Frontal cortex (tissue), 4 donors: Measurements from ENCODE around the gene ZNF727. TPM values are rescaled to one million over a fixed set of nuclear protein-coding genes. Genes with fewer than 3 reads are reported as not detected.
A peak's percentile ranks its signal among the peaks of the same experiment; 100 is the strongest.
"Not testable (repeated sequence)": the region's sequence is repeated elsewhere in the genome, so short reads cannot be mapped to it uniquely, and the experiment has no call there.

Experiments
- DNase-seq, 2 donors: peaks; one replicate each; pipeline ENCODE4 v3.0.0; 2012; ENCODE audit warnings: low spot score in 2 of 2
- FAIRE-seq: peaks from 2 replicates; lab custom pipeline; 2012; peaks lifted over from hg19 to GRCh38; lab: Jason Lieb, UNC
- total RNA-seq: library from RNA; depleted of rRNA; stranded (reverse); fragments of >200 nt; gene quantifications from one replicate; pipeline ENCODE4 v1.2.3, GENCODE V29; 2014
- donor health status: control.
- donor health status: control.
- donor health status: control.

ZNF727 gene
- 2.4 TPM for total RNA-seq

DNA sequence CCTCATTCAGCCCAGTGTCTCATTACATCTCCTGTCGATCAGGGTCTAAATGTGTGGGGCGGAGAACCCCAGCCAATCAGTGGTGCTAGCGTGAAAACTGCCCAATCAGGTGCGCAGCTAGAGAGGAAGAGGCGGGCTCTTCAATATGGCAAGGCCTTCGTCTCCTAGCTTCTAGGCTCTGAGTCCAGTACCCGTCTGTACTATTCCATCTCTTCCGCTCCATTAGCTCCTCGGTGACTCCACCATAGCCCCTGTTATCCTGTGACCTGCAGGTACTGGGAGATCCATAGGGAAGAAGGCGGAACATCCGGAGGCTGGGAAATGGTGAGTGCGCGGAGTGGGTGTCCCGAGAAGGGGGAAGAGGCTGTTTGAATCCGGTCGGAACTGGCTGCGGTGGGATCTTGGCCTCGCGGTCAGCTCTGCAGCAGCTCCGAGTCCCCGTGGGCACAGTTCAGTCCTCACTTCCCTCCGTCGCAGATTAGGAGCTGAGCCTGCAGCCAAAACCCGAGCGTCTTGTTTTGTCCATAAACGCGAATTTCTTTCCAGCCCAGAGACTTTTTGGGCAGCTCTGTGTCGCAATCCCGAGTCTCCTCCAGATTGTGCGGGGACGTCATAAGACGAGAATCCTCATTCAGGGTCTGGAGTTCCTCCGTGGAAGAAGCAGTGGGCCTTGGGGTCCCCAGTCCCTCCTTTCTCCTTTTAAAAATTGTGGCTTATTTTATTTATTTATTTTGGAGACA is at the start of gene ZNF727:
ZNF727 (plus strand) TSS at position 134 of the 740 bp plus-strand sequence; CDS start at position 322, 188 bp downstream.
- peak; percentile 49 to 59 for DNase-seq
- FAIRE-seq: no peak

DNA sequence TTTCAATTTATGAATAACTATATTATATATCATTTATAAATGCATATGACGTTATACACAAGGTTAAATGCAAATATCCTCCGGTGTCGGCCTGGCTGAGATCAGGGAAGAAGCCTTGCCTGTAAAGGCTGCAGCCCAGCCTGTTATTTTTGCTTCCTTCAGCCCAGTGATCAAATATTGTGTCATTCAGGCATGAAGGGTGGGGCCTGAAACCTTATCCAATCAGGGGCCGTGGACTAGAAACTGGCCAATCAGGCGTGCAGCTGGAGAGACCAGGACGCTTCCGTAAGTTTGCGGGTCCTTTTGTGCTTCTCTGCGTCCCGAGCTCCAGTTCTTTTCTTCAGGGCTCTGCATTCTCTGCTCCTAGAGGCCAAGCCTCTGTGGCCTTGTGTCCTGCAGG is 46.7 kb upstream of the ZNF727 start, which contains the start of gene ZNF722:
ZNF722 (plus strand) TSS at position 301 of the 400 bp plus-strand sequence. CDS start 113 bp downstream, outside the sequence.
- FAIRE-seq: no peak
- DNase-seq: no peak

DNA sequence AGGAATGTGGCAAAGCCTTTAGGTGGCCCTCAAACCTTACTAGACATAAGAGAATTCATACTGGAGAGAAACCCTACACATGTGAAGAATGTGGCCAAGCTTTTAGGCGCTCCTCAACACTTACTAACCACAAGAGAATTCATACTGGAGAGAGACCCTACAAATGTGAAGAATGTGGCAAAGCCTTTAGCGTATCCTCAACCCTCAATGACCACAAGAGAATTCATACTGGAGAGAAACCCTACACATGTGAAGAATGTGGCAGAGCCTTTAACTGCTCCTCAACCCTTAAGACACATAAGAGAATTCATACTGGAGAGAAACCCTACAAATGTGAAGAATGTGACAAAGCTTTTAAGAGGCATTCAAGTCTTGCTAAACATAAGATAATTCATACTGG is 29.7 kb upstream of the ZNF727 start:
- not testable (repeated sequence) for DNase-seq, FAIRE-seq

DNA sequence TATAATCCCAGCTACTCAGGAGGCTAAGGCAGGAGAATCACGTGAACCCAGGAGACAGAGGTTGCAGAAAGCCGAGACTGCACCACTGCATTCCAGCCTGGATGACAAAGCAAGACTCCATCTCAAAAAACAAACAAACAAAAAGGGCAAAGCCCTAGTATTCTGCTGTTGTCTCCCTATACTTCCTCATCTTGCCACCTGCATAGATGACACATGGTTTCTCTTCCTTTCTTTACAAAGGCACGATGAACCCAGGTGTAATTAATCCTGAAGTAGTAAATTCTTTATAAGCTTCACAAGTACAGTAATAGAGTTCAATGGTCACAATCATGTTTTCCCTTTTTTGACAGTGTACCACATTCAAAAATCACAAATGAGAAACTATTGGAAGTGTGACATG is 9.8 kb upstream of the ZNF727 start:
- no peak for FAIRE-seq
- no peak for DNase-seq

DNA sequence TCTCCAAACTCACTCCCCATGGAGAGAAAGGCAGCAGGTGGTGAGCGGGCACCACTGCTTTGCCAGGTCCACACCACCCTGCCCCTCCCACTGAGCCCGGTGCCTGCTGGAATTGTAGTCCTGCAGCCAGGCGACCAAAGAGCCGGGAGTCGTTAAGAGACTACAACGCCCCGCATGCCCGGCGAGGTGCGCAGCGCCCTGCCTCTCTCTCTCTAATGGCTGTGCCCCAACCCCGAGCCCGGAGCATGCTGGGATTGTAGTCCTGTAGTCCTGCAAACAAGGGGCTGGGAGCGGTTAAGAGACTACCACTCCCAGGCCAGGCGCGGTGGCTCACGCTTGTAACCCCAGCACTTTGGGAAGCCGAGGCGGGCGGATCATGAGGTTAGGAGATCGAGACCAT is 8.1 kb upstream of the ZNF727 start:
- FAIRE-seq (no peak), DNase-seq (no peak)

DNA sequence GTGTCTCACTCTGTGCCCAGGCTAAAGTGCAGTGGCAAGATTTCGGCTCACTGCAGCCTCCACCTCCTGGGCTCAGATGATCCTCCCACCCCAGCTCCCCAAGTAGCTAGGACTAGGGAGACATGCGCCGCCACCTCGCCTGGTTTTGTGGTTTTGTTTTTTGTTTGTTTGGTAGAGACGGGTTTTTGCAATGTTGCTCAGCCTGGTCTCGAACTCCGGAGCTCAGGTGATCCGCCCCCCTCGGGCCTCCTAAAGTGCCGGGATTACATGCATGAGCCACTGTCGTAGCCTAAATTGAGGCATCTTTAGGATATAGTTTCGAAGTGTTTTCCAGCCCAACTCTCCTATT is 781 bp downstream of the ZNF727 start:
- DNase-seq (no peak), FAIRE-seq (no peak)

DNA sequence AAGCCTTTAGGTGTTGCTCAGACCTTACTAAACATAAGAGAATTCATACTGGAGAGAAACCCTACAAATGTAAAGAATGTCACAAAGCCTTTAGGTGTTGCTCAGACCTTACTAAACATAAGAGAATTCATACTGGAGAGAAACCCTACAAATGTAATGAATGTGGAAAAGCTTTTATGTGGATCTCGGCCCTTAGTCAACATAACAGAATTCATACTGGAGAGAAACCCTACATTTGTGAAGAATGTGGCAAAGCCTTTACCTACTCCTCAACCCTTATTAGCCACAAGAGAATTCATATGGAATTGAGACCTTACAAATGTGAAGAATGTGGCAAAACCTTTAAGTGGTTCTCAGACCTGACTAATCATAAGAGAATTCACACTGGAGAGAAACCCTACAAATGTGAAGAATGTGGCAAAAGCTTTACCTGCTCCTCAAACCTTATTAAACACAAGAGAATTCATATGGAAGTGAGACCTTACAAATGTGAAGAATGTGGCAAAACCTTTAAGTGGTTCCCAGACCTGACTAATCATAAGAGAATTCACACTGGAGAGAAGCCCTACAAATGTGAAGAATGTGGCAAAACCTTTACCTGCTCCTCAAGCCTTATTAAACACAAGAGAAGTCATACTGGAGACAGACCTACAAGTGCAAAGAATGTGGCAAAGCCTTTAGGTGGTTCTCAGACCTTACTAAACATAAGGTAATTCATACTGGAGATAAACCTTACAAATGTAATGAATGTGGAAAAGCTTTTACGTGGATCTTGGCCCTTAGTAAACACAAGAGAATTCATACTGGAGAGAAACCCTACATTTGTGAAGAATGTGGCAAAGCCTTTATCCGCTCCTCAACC is 32.8 kb downstream of the ZNF727 start:
- FAIRE-seq, DNase-seq: not testable (repeated sequence)

DNA sequence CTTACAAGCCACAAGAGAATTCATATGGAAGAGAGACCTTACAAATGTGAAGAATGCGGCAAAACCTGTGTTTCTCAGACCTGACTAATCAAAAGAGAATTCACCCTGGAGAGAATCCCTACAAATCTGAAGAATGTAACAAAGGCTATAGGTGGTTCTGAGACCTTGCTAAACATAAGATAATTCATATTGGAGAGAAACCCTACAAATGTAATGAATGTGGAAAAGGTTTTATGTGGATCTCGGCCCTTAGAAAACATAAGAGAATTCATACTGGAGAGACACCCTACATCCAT is 33.4 kb downstream of the ZNF727 start:
- no peak for DNase-seq
- no peak for FAIRE-seq

DNA sequence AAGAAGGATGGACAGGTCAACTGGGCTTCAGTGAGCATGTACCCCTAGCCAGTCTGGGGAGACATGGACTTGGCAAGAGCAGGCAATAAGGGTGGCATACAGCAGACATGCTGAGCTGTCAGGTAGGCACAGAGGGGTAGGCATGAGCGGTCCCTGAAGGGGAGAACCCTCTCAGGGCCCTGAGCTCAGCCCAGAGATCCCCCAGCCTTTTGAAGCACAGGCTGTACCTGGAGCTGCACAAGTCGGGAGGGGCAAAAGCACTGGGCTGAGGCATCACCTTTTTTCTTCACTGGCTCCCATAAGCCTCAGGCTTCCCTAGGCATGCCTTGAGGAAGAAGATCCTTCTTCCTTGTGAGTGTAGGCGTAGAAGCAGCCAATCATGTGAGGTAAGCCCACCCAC is 42.3 kb downstream of the ZNF727 start:
- no peak for FAIRE-seq
- DNase-seq: no peak

DNA sequence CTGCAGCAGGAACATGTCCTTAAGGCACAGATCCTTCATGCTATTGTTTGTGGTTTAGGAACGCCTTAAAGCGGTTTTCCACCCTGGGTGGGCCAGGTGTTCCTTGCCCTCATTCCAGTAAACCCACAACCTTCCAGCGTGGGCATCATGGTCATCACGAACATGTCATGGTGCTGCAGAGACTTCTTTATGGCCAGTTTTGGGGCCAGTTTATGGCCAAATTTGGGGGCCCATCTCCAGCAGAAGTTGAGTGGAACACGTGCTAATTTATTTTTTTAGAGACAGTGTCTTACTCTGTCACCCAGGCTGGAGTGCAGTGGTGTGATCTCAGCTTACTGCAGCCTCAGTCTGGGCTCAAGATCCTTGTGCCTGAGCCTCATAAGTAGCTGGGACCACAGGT is 43.6 kb downstream of the ZNF727 start:
- not testable (repeated sequence) for DNase-seq, FAIRE-seq

Other genes with a start within 250 kb of the ZNF727 start
- gene ZNF722, start 46.6 kb upstream of the ZNF727 start, total RNA-seq: not detected
- not detected for gene ZNF735, start 161.8 kb downstream of the ZNF727 start, total RNA-seq
- not detected for gene ZNF679, start 183.0 kb downstream of the ZNF727 start, total RNA-seq